Measurements from ENCODE around the gene CWF19L1. TPM values are rescaled to one million over a fixed set of nuclear protein-coding genes. Genes with fewer than 3 reads are reported as not detected.

CWF19L1 gene
- total and polyA plus RNA-seq, 4 donors = 5.3 to 15.7 (median 8.0) TPM

GRCh38 chr10:100182908-100183307 lies 84.5 kb downstream of the CWF19L1 start:
- WGBS = 83% methylated on average over 3 of the region's 3 CpGs
- Histone ChIP-seq H3K4me3 (ENCODE audit: low read depth in 1 of 3, low read length in 3 of 3) (no peak overlapping the region), H3K27me3 (ENCODE audit: control insufficient read depth in 4 of 4, insufficient read depth in 4 of 4, low read length in 3 of 4) (no peaks in the 10 kb centered on the region), H3K9ac (ENCODE audit: low read depth in 1 of 2, low read length in 2 of 2) (no peak overlapping the region), H3K4me1 (ENCODE audit: control insufficient read depth in 4 of 4, insufficient read depth in 4 of 4, low read length in 3 of 4) (peaks cover 4 to 46% (median 23%) of the 10 kb centered on the region in 4 donors), H3K36me3 (ENCODE audit: control insufficient read depth in 4 of 4, insufficient read depth in 3 of 4, low read depth in 1 of 4, low read length in 3 of 4) (peaks cover 3 to 17% (median 7%) of the 10 kb centered on the region in 4 donors), H3K27ac (ENCODE audit: low read depth in 1 of 2, low read length in 2 of 2) (peak overlapping the region; percentile 93 to 94), H3K9me3 (ENCODE audit: control insufficient read depth in 4 of 4, low read length in 3 of 4) (no peaks in the 10 kb centered on the region)
- TF ChIP-seq REST (IDR thresholded peaks at IDR 0.05) (no peak), TAF1 (conservative IDR thresholded peaks at IDR 0.05) (no peak), SP1 (IDR thresholded peaks at IDR 0.05) (no peak), EGR1 (IDR thresholded peaks at IDR 0.05; ENCODE audit: low read depth in 2 of 2) (no peak), YY1 (IDR thresholded peaks at IDR 0.05) (no peak), RXRA (IDR thresholded peaks at IDR 0.05) (no peak), GABPA (IDR thresholded peaks at IDR 0.05 in 1 of 2, conservative IDR thresholded peaks at IDR 0.05 in 1 of 2) (no peak), HNF4G (IDR thresholded peaks at IDR 0.05) (no peak), JUND (IDR thresholded peaks at IDR 0.05) (no peak), HNF4A (conservative IDR thresholded peaks at IDR 0.05) (no peak), MAX (IDR thresholded peaks at IDR 0.05) (no peak), NR2F2 (IDR thresholded peaks at IDR 0.05) (no peak), RAD21 (IDR thresholded peaks at IDR 0.05) (no peak), FOXA1 (IDR thresholded peaks at IDR 0.05) (no peak), ATF3 (IDR thresholded peaks at IDR 0.05) (no peak), CTCF (IDR thresholded peaks at IDR 0.05; ENCODE audit: low read depth, low read length, missing input control) (no peak), FOXA2 (IDR thresholded peaks at IDR 0.05) (no peak)
- no peak for DNase-seq (ENCODE audit: low spot score)

Small RNA genes lying within 50 kb of the gene (small RNA-seq; reads per million reads assigned to genes)
- gene RNU6-422P (not detected), gene SNORA12 (19.5 reads per million, percentile 96 among the genes with 10 or more reads in this experiment)

Other genes with a start within 250 kb of the CWF19L1 start
- gene CPN1, start 185.8 kb downstream of the CWF19L1 start, total RNA-seq = 100 to 1,000 TPM in 1 of 2 donors, 10 to 100 TPM in 1; 95.7 to 119 TPM
- 10 to 100 TPM; 30.4 to 97.8 TPM for gene CPN1, start 185.8 kb downstream of the CWF19L1 start, polyA plus RNA-seq
- 10 to 100 TPM; 73.9 to 85.4 TPM for gene ERLIN1, start 81.6 kb downstream of the CWF19L1 start, total RNA-seq
- 10 to 100 TPM; 21.7 to 66.2 TPM for gene ERLIN1, start 81.6 kb downstream of the CWF19L1 start, polyA plus RNA-seq
- gene CHUK, start 38.0 kb downstream of the CWF19L1 start, total RNA-seq = 10 to 100 TPM; 18.3 to 25.9 TPM
- gene CHUK, start 38.0 kb downstream of the CWF19L1 start, polyA plus RNA-seq = 1 to 10 TPM; 7.7 to 10.0 TPM
- 10 to 100 TPM; 10.7 to 25.5 TPM for gene BLOC1S2, start 19.0 kb upstream of the CWF19L1 start, total RNA-seq
- gene BLOC1S2, start 19.0 kb upstream of the CWF19L1 start, polyA plus RNA-seq = 10 to 100 TPM; 18.9 to 25.2 TPM
- gene PKD2L1, start 62.6 kb upstream of the CWF19L1 start, total RNA-seq = under 1 TPM; 0.08 to 0.14 TPM
- under 1 TPM; 0.06 to 0.15 TPM for gene PKD2L1, start 62.6 kb upstream of the CWF19L1 start, polyA plus RNA-seq
- 1,000 to 10,000 TPM in 1 of 2 donors, 100 to 1,000 TPM in 1; 130 to 1,255 TPM for gene SCD, start 79.6 kb upstream of the CWF19L1 start, total RNA-seq
- 100 to 1,000 TPM in 1 of 2 donors, 10 to 100 TPM in 1; 43.4 to 338 TPM for gene SCD, start 79.6 kb upstream of the CWF19L1 start, polyA plus RNA-seq
- not detected for gene WNT8B, start 195.4 kb upstream of the CWF19L1 start, total RNA-seq
- not detected for gene WNT8B, start 195.4 kb upstream of the CWF19L1 start, polyA plus RNA-seq